IMR-90 (cell line): ENCODE results near the gene ENOX2. TPM values are rescaled to one million over a fixed set of nuclear protein-coding genes. Genes with fewer than 3 reads are reported as not detected.

Source experiments
- ATAC-seq: fragments of 200-7000 bp; cut with Tn5 transposase; 2 replicates; pipeline ENCODE4 v1.9.1; 2020; ENCODE audit warnings: low read depth, mild to moderate bottlenecking, moderate library complexity
- BruUV-seq: library from RNA; stranded (reverse); fragments of 400-500 nt; replicated peaks from 2 replicates; lab custom pipeline; 2021; lab: Mats Ljungman, UMichigan
- CTCF ChIA-PET: fragments of 300-600 bp; formaldehyde crosslinking; extraction: SDS; loops from one replicate; lab custom pipeline; 2021; ENCODE audit warnings: antibody characterized with exemption; lab: Yijun Ruan, JAX
- POLR2A ChIA-PET: fragments of 300-600 bp; sonication (Branson Sonifier 250); formaldehyde crosslinking; loops from one replicate; lab custom pipeline; 2022; ENCODE audit warnings: antibody characterized with exemption; ENCODE audit not compliant: unreplicated experiment; lab: Charles Lee
- DNase-seq: peaks from one replicate; pipeline ENCODE4 v3.0.0; 2013
- H2AFZ ChIP-seq: replicated peaks from 2 replicates; pipeline ENCODE3; 2013; ENCODE audit warnings: low read length, mild to moderate bottlenecking; ENCODE audit not compliant: poor library complexity
- H2AK5ac ChIP-seq: 2 replicates; pipeline ENCODE4 v1.6.1; 2013; ENCODE audit warnings: low read depth, low read length, inconsistent platforms
- H2AK9ac ChIP-seq: replicated peaks from 2 replicates; pipeline ENCODE3; 2013; ENCODE audit warnings: mild to moderate bottlenecking, low read depth, low read length, moderate library complexity; ENCODE audit not compliant: poor library complexity
- H2BK120ac ChIP-seq: 2 replicates; pipeline ENCODE4 v1.6.1; 2013; ENCODE audit warnings: low read depth, low read length, inconsistent platforms
- H2BK15ac ChIP-seq: 3 replicates; pipeline ENCODE4 v1.6.1; 2013; ENCODE audit warnings: low read depth, low read length, inconsistent platforms
- H2BK20ac ChIP-seq: 2 replicates; pipeline ENCODE4 v1.6.1; 2013; ENCODE audit warnings: low read depth, mild to moderate bottlenecking, inconsistent platforms, low read length, moderate library complexity
- H2BK5ac ChIP-seq: 2 replicates; pipeline ENCODE4 v1.6.1; 2013; ENCODE audit warnings: mild to moderate bottlenecking, low read depth, low read length, inconsistent platforms; ENCODE audit not compliant: poor library complexity, severe bottlenecking
- H3K14ac ChIP-seq: replicated peaks from 2 replicates; pipeline ENCODE4 v1.6.1; 2013; ENCODE audit warnings: low read depth, low read length, inconsistent platforms
- H3K18ac ChIP-seq: 2 replicates; pipeline ENCODE4 v1.6.1; 2013; ENCODE audit warnings: low read depth, low read length, control low read depth
- H3K23ac ChIP-seq: 2 replicates; pipeline ENCODE4 v1.6.1; 2013; ENCODE audit warnings: low read depth, low read length, inconsistent platforms
- H3K27ac ChIP-seq: 2 replicates; pipeline ENCODE4 v1.5.1; 2013; ENCODE audit warnings: mild to moderate bottlenecking, control low read depth, low read length; ENCODE audit not compliant: insufficient read depth
- H3K27me3 ChIP-seq: 2 replicates; pipeline ENCODE4 v1.6.1; 2013; ENCODE audit warnings: low read length; ENCODE audit not compliant: control insufficient read depth, insufficient read depth
- H3K36me3 ChIP-seq: 2 replicates; pipeline ENCODE4 v1.6.1; 2013; ENCODE audit warnings: low read length, mixed read lengths; ENCODE audit not compliant: control insufficient read depth, insufficient read depth
- H3K4ac ChIP-seq: 2 replicates; pipeline ENCODE4 v1.6.1; 2013; ENCODE audit warnings: low read depth, low read length, inconsistent platforms
- H3K4me1 ChIP-seq: 2 replicates; pipeline ENCODE4 v1.6.1; 2013; ENCODE audit warnings: low read length, mixed read lengths; ENCODE audit not compliant: control insufficient read depth, insufficient read depth
- H3K4me2 ChIP-seq: 2 replicates; pipeline ENCODE4 v1.6.1; 2013; ENCODE audit warnings: low read depth, mild to moderate bottlenecking, control low read depth, low read length, moderate library complexity
- H3K4me3 ChIP-seq: 2 replicates; pipeline ENCODE4 v1.5.1; 2013; ENCODE audit warnings: low read depth, mild to moderate bottlenecking, control low read depth, low read length, moderate library complexity; ENCODE audit not compliant: insufficient read depth
- H3K56ac ChIP-seq: 2 replicates; pipeline ENCODE4 v1.6.1; 2013; ENCODE audit warnings: low read length, inconsistent platforms; ENCODE audit not compliant: insufficient read depth; ENCODE audit errors: extremely low read depth
- H3K79me1 ChIP-seq, 2 experiments: 2 replicates each; pipeline ENCODE4 v1.6.1; 2013; ENCODE audit warnings: low read length in 2 of 2, inconsistent platforms in 1 of 2, low read depth in 1 of 2
- H3K9ac ChIP-seq: 2 replicates; pipeline ENCODE4 v1.6.1; 2013; ENCODE audit warnings: low read depth, low read length, control low read depth
- H3K9me1 ChIP-seq: 2 replicates; pipeline ENCODE4 v1.6.1; 2013; ENCODE audit warnings: low read length, inconsistent platforms; ENCODE audit not compliant: insufficient read depth
- H3K9me3 ChIP-seq: 2 replicates; pipeline ENCODE4 v1.6.1; 2013; ENCODE audit warnings: low read length; ENCODE audit not compliant: control insufficient read depth, insufficient read depth
- H4K20me1 ChIP-seq: 2 replicates; pipeline ENCODE4 v1.6.1; 2013; ENCODE audit warnings: low read length, inconsistent platforms; ENCODE audit not compliant: insufficient read depth
- H4K5ac ChIP-seq: 2 replicates; pipeline ENCODE4 v1.6.1; 2013; ENCODE audit warnings: mild to moderate bottlenecking, low read depth, low read length, control low read depth
- H4K8ac ChIP-seq, 2 experiments: 2 replicates each; pipeline ENCODE4 v1.6.1; 2013; ENCODE audit warnings: low read depth in 2 of 2, low read length in 2 of 2, control low read depth in 1 of 2, inconsistent platforms in 1 of 2
- H4K91ac ChIP-seq: 2 replicates; pipeline ENCODE4 v1.6.1; 2013; ENCODE audit warnings: low read depth, low read length, inconsistent platforms; ENCODE audit not compliant: insufficient read depth
- FOS ChIP-seq: fragments of 150-350 bp; IDR thresholded peaks from 2 replicates; pipeline ENCODE4 v1.6.1; 2016; ENCODE audit warnings: low read depth, low read length
- MAFK ChIP-seq: IDR thresholded peaks from 2 replicates; pipeline ENCODE4 v1.6.1; 2012; ENCODE audit warnings: low read depth, low read length, improper control_type of control experiment
- WGBS, 2 experiments: methylation state at CpG; one replicate each; pipeline versions ENCODE4 v1.1.5 to v1.1.7; 2013; ENCODE audit warnings: missing lambda C conversion rate in 2 of 2; ENCODE audit not compliant: insufficient read length in 1 of 2; ENCODE audit errors: extremely low coverage in 2 of 2; 5-methylcytosine and 5-hydroxymethylcytosine counted together
- dilution Hi-C: fragments of 300-500 bp; cut with HindIII; formaldehyde crosslinking; loops from one replicate; pipeline ENCODE4 v1.14.3; 2018; ENCODE audit warnings: low sequenced_read_pairs; ENCODE audit not compliant: unreplicated experiment
- in situ Hi-C: fragments of 300-500 bp; cut with MboI; formaldehyde crosslinking; loops from 3 replicates; pipeline ENCODE4 v1.14.3; 2019; ENCODE audit warnings: low sequenced_read_pairs, inconsistent platforms, mixed read lengths
- intact Hi-C: fragments of 100-400 bp; cut with micrococcal nuclease; formaldehyde crosslinking; loops from 2 replicates; pipeline ENCODE4 v1.10.0; 2022
- polyA plus RNA-seq, 3 experiments: library from polyadenylated mRNA; depleted of rRNA; stranded (reverse); fragments of >200 nt; gene quantifications; 2 replicates each; pipeline ENCODE4 v1.2.3, GENCODE V29; 2012; ENCODE audit warnings: low replicate concordance in 1 of 3
- total RNA-seq: library from RNA; depleted of rRNA; stranded (reverse); fragments of >200 nt; gene quantifications from 2 replicates; pipeline ENCODE4 v1.2.3, GENCODE V29; 2012
- TF ChIP-seq, protein P1 (sequence below): fragments of 150-350 bp; IDR thresholded peaks from 2 replicates; pipeline ENCODE4 v1.6.1; 2016; ENCODE audit warnings: low read depth, mild to moderate bottlenecking, low read length, moderate library complexity, borderline replicate concordance

The ENOX2 gene
- total and polyA plus RNA-seq, 2 of the 4 experiments (the other 2 are of a cell fraction), result 6.3 to 11.8 TPM

- ATAC-seq (no peak), DNase-seq (no peak)
- H3K18ac ChIP-seq, result no peak overlapping the region
- no peak overlapping the region for H3K14ac ChIP-seq
- dilution Hi-C loops, result no loop called here
- no peak overlapping the region for H3K4me3 ChIP-seq
- POLR2A ChIA-PET, result no interaction called here
- no peak overlapping the region for H4K5ac ChIP-seq
- H4K8ac ChIP-seq, result no peak overlapping the region
- no peak overlapping the region for H2BK5ac ChIP-seq
- WGBS, 2 experiments, result no CpG with 5 or more reads among the region's 4 CpGs
- no peak overlapping the region for H3K27ac ChIP-seq
- H2BK120ac ChIP-seq, result no peak overlapping the region
- CTCF ChIA-PET, result interaction anchor here (0.8 to 1.0 kb wide), 2 partner anchors 197 to 233 kb away, joined by 3 to 4 read pairs; no protein-coding TSS in a partner anchor
- no peaks in the 10 kb centered on the region for H3K36me3 ChIP-seq
- H3K9me1 ChIP-seq, result no peaks in the 10 kb centered on the region
- no peak overlapping the region for H2AK9ac ChIP-seq
- intact Hi-C loops, result no loop called here
- H2BK15ac ChIP-seq, result no peak overlapping the region
- no peak overlapping the region for H4K91ac ChIP-seq
- no peak overlapping the region for H2AFZ ChIP-seq
- H3K56ac ChIP-seq, result no peak overlapping the region
- TF ChIP-seq, protein P1, sequence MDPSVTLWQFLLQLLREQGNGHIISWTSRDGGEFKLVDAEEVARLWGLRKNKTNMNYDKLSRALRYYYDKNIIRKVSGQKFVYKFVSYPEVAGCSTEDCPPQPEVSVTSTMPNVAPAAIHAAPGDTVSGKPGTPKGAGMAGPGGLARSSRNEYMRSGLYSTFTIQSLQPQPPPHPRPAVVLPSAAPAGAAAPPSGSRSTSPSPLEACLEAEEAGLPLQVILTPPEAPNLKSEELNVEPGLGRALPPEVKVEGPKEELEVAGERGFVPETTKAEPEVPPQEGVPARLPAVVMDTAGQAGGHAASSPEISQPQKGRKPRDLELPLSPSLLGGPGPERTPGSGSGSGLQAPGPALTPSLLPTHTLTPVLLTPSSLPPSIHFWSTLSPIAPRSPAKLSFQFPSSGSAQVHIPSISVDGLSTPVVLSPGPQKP, result no peak
- no peak for TF ChIP-seq MAFK
- TF ChIP-seq FOS, result no peak
- in situ Hi-C loops, result no loop called here
- H4K20me1 ChIP-seq, result no peaks in the 10 kb centered on the region
- no peak overlapping the region for H3K4ac ChIP-seq
- H3K79me1 ChIP-seq, result no peaks in the 10 kb centered on the region
- peaks cover 7% of the 10 kb centered on the region for H3K4me1 ChIP-seq
- H3K9me3 ChIP-seq, result no peaks in the 10 kb centered on the region
- no peak overlapping the region for H2BK20ac ChIP-seq
- H3K4me2 ChIP-seq, result peak overlapping the region; percentile 29; the same call in 1 of the 2 replicates
- BruUV-seq, result no TSS peak
- H3K23ac ChIP-seq, result no peak overlapping the region
- no peak overlapping the region for H3K9ac ChIP-seq
- H2AK5ac ChIP-seq, result no peak overlapping the region
- H3K27me3 ChIP-seq, result no peaks in the 10 kb centered on the region; the same call in 1 of the 2 replicates
Observed at GRCh38 chrX:130772776-130773143, 130.2 kb downstream of the ENOX2 start.
